H1 (cell line): ENCODE results near the gene HIGD2A. TPM values are rescaled to one million over a fixed set of nuclear protein-coding genes. Genes with fewer than 3 reads are reported as not detected.

ENCODE experiments used
- KDM5A ChIP-seq: fragments of 200-600 bp; IDR thresholded peaks from 2 replicates; pipeline ENCODE4 v1.7.1; 2012; ENCODE audit warnings: mild to moderate bottlenecking, low read length, inconsistent platforms, mixed read lengths
- MAX ChIP-seq: IDR thresholded peaks from 2 replicates; pipeline ENCODE4 v1.6.1; 2012; ENCODE audit warnings: inconsistent platforms
- SRF ChIP-seq: IDR thresholded peaks from 2 replicates; pipeline ENCODE4 v1.6.1; 2011; ENCODE audit warnings: mild to moderate bottlenecking, low read depth, low read length, moderate library complexity
- USF2 ChIP-seq: IDR thresholded peaks from 2 replicates; pipeline ENCODE4 v1.6.1; 2011; ENCODE audit warnings: low read length, improper control_type of control experiment
- YY1 ChIP-seq: IDR thresholded peaks from 2 replicates; pipeline ENCODE4 v1.6.1; 2011; ENCODE audit warnings: low read depth, mild to moderate bottlenecking, low read length
- polyA plus RNA-seq, 7 experiments: library from polyadenylated mRNA; depleted of rRNA in 3 of 7; stranded (reverse) in 5 of 7; unstranded in 2 of 7; fragments of >200 nt in 5 of 7; fragments of 200-250 nt in 2 of 7; gene quantifications; 1 replicate in 5 of 7; 2 replicates in 1 of 7; 4 replicates in 1 of 7; pipeline versions ENCODE4 v1.2.1 to v1.2.3, GENCODE V29; 2011 to 2013; ENCODE audit warnings: missing spikeins in 2 of 7, mixed read lengths in 2 of 7
- total RNA-seq: library from RNA; stranded (reverse); fragmentation: NEBNext Ultra II Directional; extraction: Animal tissue kit (Norgen Biotek cat#: 25700); gene quantifications from 2 replicates; pipeline ENCODE4 v1.2.1, GENCODE V29; 2021

Gene HIGD2A
- total and polyA plus RNA-seq, 2 of the 8 experiments (the other 6 are each of a cell fraction or from before 2014, with no cell fraction given), result 95.5 to 264 TPM

GRCh38 chr5:176413709-176414191, 25.2 kb downstream of the HIGD2A start (continued):
- TF ChIP-seq MAX (no peak), YY1 (no peak), USF2 (no peak), SRF (no peak), KDM5A (no peak)
